NCI-H460 (cell line): ENCODE data around the gene DOCK1. TPM values are rescaled to one million over a fixed set of nuclear protein-coding genes. Genes with fewer than 3 reads are reported as not detected.
A peak's percentile ranks its signal among the peaks of the same experiment; 100 is the strongest.

Experiments used
- DNase-seq: peaks from one replicate; pipeline ENCODE4 v3.0.0-alpha.2; 2016; ENCODE audit warnings: low read depth; ENCODE audit errors: extremely low read depth
- total RNA-seq: library from RNA; depleted of rRNA; stranded (reverse); fragments of >200 nt; shearing (Covaris generic); gene quantifications from 2 replicates; pipeline ENCODE4 v1.2.3, GENCODE V29; 2014

Gene DOCK1
- total RNA-seq, 1 experiment from 2014 or later, result 32.3 TPM

GRCh38 chr10:127195571-127196281, 290.5 kb downstream of the DOCK1 start:
- no peak for DNase-seq

- DNase-seq, result peak; percentile 18
These were observed 291.3 kb downstream of the DOCK1 start, which contains the start of gene INSYN2A for GRCh38 chr10:127196282-127197153. Gene INSYN2A (minus strand): TSS chr10:127196591. CDS start chr10:127176395, 20,196 bp downstream.

GRCh38 chr10:127197154-127197432, 291.9 kb downstream of the DOCK1 start:
- no peak for DNase-seq

GRCh38 chr10:127198307-127198706, 293.1 kb downstream of the DOCK1 start:
- DNase-seq, result no peak

GRCh38 chr10:127198721-127199120, 293.5 kb downstream of the DOCK1 start:
- DNase-seq, result no peak

- DNase-seq, result no peak
These were observed 295.4 kb downstream of the DOCK1 start for GRCh38 chr10:127200646-127201045.

GRCh38 chr10:127203067-127203466, 297.8 kb downstream of the DOCK1 start:
- no peak for DNase-seq

- no peak for DNase-seq
These were observed 301.9 kb downstream of the DOCK1 start for GRCh38 chr10:127207081-127207480.

- DNase-seq, result no peak
These were observed 305.8 kb downstream of the DOCK1 start for GRCh38 chr10:127210936-127211466.

GRCh38 chr10:127215866-127216265, 310.6 kb downstream of the DOCK1 start:
- no peak for DNase-seq

- DNase-seq, result no peak
These were observed 311.0 kb downstream of the DOCK1 start for GRCh38 chr10:127216274-127216673.

GRCh38 chr10:127216786-127217185, 311.6 kb downstream of the DOCK1 start:
- no peak for DNase-seq

- no peak for DNase-seq
These were observed 313.4 kb downstream of the DOCK1 start for GRCh38 chr10:127218658-127219057.

GRCh38 chr10:127221281-127221680, 316.1 kb downstream of the DOCK1 start:
- DNase-seq, result no peak

- no peak for DNase-seq
These were observed 321.8 kb downstream of the DOCK1 start for GRCh38 chr10:127227027-127227426.

GRCh38 chr10:127227663-127228062, 322.4 kb downstream of the DOCK1 start:
- DNase-seq, result no peak

- DNase-seq, result no peak
These were observed 323.1 kb downstream of the DOCK1 start for GRCh38 chr10:127228195-127228787.

GRCh38 chr10:127234306-127234800, 329.1 kb downstream of the DOCK1 start:
- DNase-seq, result no peak

- DNase-seq, result no peak
These were observed 331.0 kb downstream of the DOCK1 start for GRCh38 chr10:127236266-127236665.

- no peak for DNase-seq
These were observed 337.7 kb downstream of the DOCK1 start for GRCh38 chr10:127242914-127243313.
